ENCODE results near the gene IPO4. TPM values are rescaled to one million over a fixed set of nuclear protein-coding genes. Genes with fewer than 3 reads are reported as not detected.

Gene IPO4
- total and polyA plus RNA-seq, 2 of the 8 experiments (the other 6 are each of a cell fraction or from before 2014, with no cell fraction given): 55.5 to 108 TPM

GRCh38 chr14:24135584-24135833 is 53.1 kb downstream of the IPO4 start (continued):
- TF ChIP-seq SIRT6 (IDR thresholded peaks at IDR 0.05; ENCODE audit: low read length): no peak
- no peak for TF ChIP-seq ASH2L (IDR thresholded peaks at IDR 0.05; ENCODE audit: low read length)
- no peak for TF ChIP-seq SP4 (IDR thresholded peaks at IDR 0.05; ENCODE audit: low read length)
- TF ChIP-seq, protein P1, sequence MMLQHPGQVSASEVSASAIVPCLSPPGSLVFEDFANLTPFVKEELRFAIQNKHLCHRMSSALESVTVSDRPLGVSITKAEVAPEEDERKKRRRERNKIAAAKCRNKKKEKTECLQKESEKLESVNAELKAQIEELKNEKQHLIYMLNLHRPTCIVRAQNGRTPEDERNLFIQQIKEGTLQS (IDR thresholded peaks at IDR 0.05; ENCODE audit: insufficient read depth, low read depth, low read length): no peak
- no peak for TF ChIP-seq SUZ12 (IDR thresholded peaks at IDR 0.05; ENCODE audit: low read length)
- TF ChIP-seq POLR2A (IDR thresholded peaks at IDR 0.05; ENCODE audit: control extremely low read depth in 1 of 2, low read depth in 2 of 2, low read length in 2 of 2): no peak
- no peak for TF ChIP-seq POLR2AphosphoS5 (IDR thresholded peaks at IDR 0.05; ENCODE audit: low read depth, low read length)
- no peak for TF ChIP-seq TAF1 (IDR thresholded peaks at IDR 0.05; ENCODE audit: low read depth, low read length)
- TF ChIP-seq EZH2 (IDR thresholded peaks at IDR 0.05; ENCODE audit: low read depth, low read length, severe bottlenecking): no peak
- TF ChIP-seq JUN (IDR thresholded peaks at IDR 0.05; ENCODE audit: low read depth, low read length): no peak

Measured in H1 (cell line).